SU-DHL-6 (cell line): Measurements from ENCODE around the gene RAG2.

Source experiments
- H2AFZ ChIP-seq: fragments of 200-600 bp; sonication (generic); 2 replicates; pipeline ENCODE4 v1.6.1; 2014; ENCODE audit warnings: low read depth, mild to moderate bottlenecking, moderate library complexity, mixed read lengths, antibody characterized with exemption, low read length; ENCODE audit not compliant: severe bottlenecking
- H3F3A ChIP-seq: fragments of 200-600 bp; shearing (Covaris generic); 2 replicates; pipeline ENCODE4 v1.6.0; 2016; ENCODE audit warnings: antibody characterized with exemption, mild to moderate bottlenecking; ENCODE audit not compliant: insufficient read depth
- H3K27ac ChIP-seq: fragments of 200-600 bp; sonication (generic); 2 replicates; pipeline ENCODE4 v1.5.1; 2016; ENCODE audit warnings: low read depth, mild to moderate bottlenecking, low read length, moderate library complexity, mixed read lengths
- H3K27me3 ChIP-seq: fragments of 200-600 bp; sonication (generic), shearing (Covaris generic); 2 replicates; pipeline ENCODE4 v1.6.0; 2014; ENCODE audit warnings: mild to moderate bottlenecking, low read length
- H3K36me3 ChIP-seq: fragments of 200-600 bp; sonication (generic); 2 replicates; pipeline ENCODE4 v1.6.1; 2014; ENCODE audit warnings: mild to moderate bottlenecking, low read length, mixed read lengths
- H3K4me2 ChIP-seq: fragments of 300-600, 200-600 bp; shearing (Covaris generic), sonication (generic); 2 replicates; pipeline ENCODE4 v1.6.0; 2014; ENCODE audit warnings: low read length, low read depth, mild to moderate bottlenecking; ENCODE audit not compliant: poor library complexity, severe bottlenecking
- H3K4me3 ChIP-seq: fragments of 200-600 bp; sonication (generic); 2 replicates; pipeline ENCODE4 v1.5.1; 2014; ENCODE audit warnings: antibody characterized with exemption, low read length, mild to moderate bottlenecking, mixed read lengths; ENCODE audit not compliant: insufficient read depth, poor library complexity, severe bottlenecking
- H3K79me2 ChIP-seq: fragments of 200-600 bp; sonication (generic); 2 replicates; pipeline ENCODE4 v1.6.1; 2014; ENCODE audit warnings: mild to moderate bottlenecking, low read length, moderate library complexity; ENCODE audit not compliant: insufficient read depth
- H3K9ac ChIP-seq: fragments of 200-600 bp; sonication (generic); 2 replicates; pipeline ENCODE4 v1.7.0; 2014; ENCODE audit warnings: mild to moderate bottlenecking, low read length
- H3K9me2 ChIP-seq: fragments of 200-600 bp; sonication (generic); replicated peaks from 2 replicates; pipeline ENCODE4 v1.6.1; 2014; ENCODE audit warnings: low read length; ENCODE audit not compliant: insufficient read depth
- H3K9me3 ChIP-seq: fragments of 200-600 bp; sonication (generic); 2 replicates; pipeline ENCODE4 v1.6.1; 2014; ENCODE audit warnings: low read length, mixed read lengths; ENCODE audit not compliant: insufficient read depth
- H4K20me1 ChIP-seq: fragments of 200-600 bp; sonication (generic); 2 replicates; pipeline ENCODE4 v1.6.1; 2014; ENCODE audit warnings: low read depth, mild to moderate bottlenecking, antibody characterized with exemption, low read length, moderate library complexity, mixed read lengths
- CTCF ChIP-seq: fragments of 200-600 bp; sonication (generic); IDR thresholded peaks from one replicate; pipeline ENCODE4 v1.5.1; 2017; ENCODE audit warnings: antibody characterized with exemption, mild to moderate bottlenecking, low read length, moderate library complexity; ENCODE audit not compliant: insufficient read depth, poor library complexity, severe bottlenecking
- EZH2phosphoT487 ChIP-seq: fragments of 200-600 bp; sonication (generic), shearing (Covaris generic); conservative IDR thresholded peaks from 2 replicates; pipeline ENCODE4 v1.6.1; 2018; ENCODE audit warnings: mild to moderate bottlenecking, antibody characterized with exemption, low read length, moderate library complexity, mixed read lengths

RAG2 gene

GRCh38 chr11:36627471-36627870 lies 29.4 kb upstream of the RAG2 start:
- no peak overlapping the region for H3K4me3 ChIP-seq
- no peaks in the 10 kb centered on the region for H3K79me2 ChIP-seq
- H4K20me1 ChIP-seq, result no peaks in the 10 kb centered on the region
- H3K9ac ChIP-seq, result no peak overlapping the region
- no peaks in the 10 kb centered on the region for H3K9me3 ChIP-seq
- no peak overlapping the region for H3K4me2 ChIP-seq
- TF ChIP-seq CTCF, result no peak
- no peak for TF ChIP-seq EZH2phosphoT487
- H2AFZ ChIP-seq, result no peak overlapping the region
- H3K9me2 ChIP-seq, result no peaks in the 10 kb centered on the region
- H3K36me3 ChIP-seq, result no peaks in the 10 kb centered on the region
- H3F3A ChIP-seq, result no peaks in the 10 kb centered on the region
- H3K27ac ChIP-seq, result no peak overlapping the region
- 0 out of 2 replicates have a peak, but pooled peaks cover 4% of the 10 kb centered on the region for H3K27me3 ChIP-seq

GRCh38 chr11:36627006-36627405 lies 29.0 kb upstream of the RAG2 start:
- Histone ChIP-seq H3K9me3 (no peaks in the 10 kb centered on the region), H4K20me1 (no peaks in the 10 kb centered on the region), H3K27ac (no peak overlapping the region), H3K36me3 (no peaks in the 10 kb centered on the region), H3K79me2 (no peaks in the 10 kb centered on the region), H3K9me2 (no peaks in the 10 kb centered on the region), H3K27me3 (0 out of 2 replicates have a peak, but pooled peaks cover 4% of the 10 kb centered on the region), H3K4me2 (no peak overlapping the region), H3K4me3 (no peak overlapping the region), H3F3A (no peaks in the 10 kb centered on the region), H3K9ac (no peak overlapping the region), H2AFZ (no peak overlapping the region)
- TF ChIP-seq CTCF, result no peak
- no peak for TF ChIP-seq EZH2phosphoT487

- H4K20me1 ChIP-seq, result no peaks in the 10 kb centered on the region
- no peak overlapping the region for H3K9ac ChIP-seq
- H3K27ac ChIP-seq, result no peak overlapping the region
- no peaks in the 10 kb centered on the region for H3K36me3 ChIP-seq
- H3F3A ChIP-seq, result no peaks in the 10 kb centered on the region
- no peak overlapping the region for H3K4me2 ChIP-seq
- no peak overlapping the region for H3K4me3 ChIP-seq
- H3K9me3 ChIP-seq, result no peaks in the 10 kb centered on the region
- H3K9me2 ChIP-seq, result no peaks in the 10 kb centered on the region
- H3K27me3 ChIP-seq, result no peaks in the 10 kb centered on the region
- TF ChIP-seq CTCF, result no peak
- TF ChIP-seq EZH2phosphoT487, result no peak
- no peaks in the 10 kb centered on the region for H3K79me2 ChIP-seq
- no peak overlapping the region for H2AFZ ChIP-seq
These were observed 25.5 kb upstream of the RAG2 start for GRCh38 chr11:36623494-36623893.
